ENCODE results near the gene TCP1. TPM values are rescaled to one million over a fixed set of nuclear protein-coding genes. Genes with fewer than 3 reads are reported as not detected.

Gene TCP1
- total and polyA plus RNA-seq, 2 donors from 2014 or later, result 121 to 130 TPM

- no peaks in the 10 kb centered on the region for H3K27me3 ChIP-seq (ENCODE audit: control insufficient read depth, insufficient read depth, low read length)
- TF ChIP-seq CTCF (IDR thresholded peaks at IDR 0.05; ENCODE audit: borderline replicate concordance, extremely low read depth, insufficient read depth), result no peak
- no peak overlapping the region for H3K9ac ChIP-seq (ENCODE audit: low read length in 3 of 3)
- no peak overlapping the region for H3K4me3 ChIP-seq (ENCODE audit: low read length in 3 of 3)
- no peaks in the 10 kb centered on the region for H3K4me1 ChIP-seq (ENCODE audit: control insufficient read depth in 2 of 3, insufficient read depth in 2 of 3, low read depth in 1 of 3, low read length in 3 of 3)
- H3K27ac ChIP-seq (ENCODE audit: low read depth in 2 of 2, low read length in 2 of 2), result no peak overlapping the region
- no peak for DNase-seq
- peaks cover 4 to 22% (median 19%) of the 10 kb centered on the region in 3 donors for H3K36me3 ChIP-seq (ENCODE audit: control insufficient read depth in 2 of 3, insufficient read depth in 3 of 3, low read length in 3 of 3)
- no peaks in the 10 kb centered on the region for H3K9me3 ChIP-seq (ENCODE audit: control insufficient read depth in 2 of 3, insufficient read depth in 1 of 3, low read length in 3 of 3)
- FAIRE-seq, result no peak
- intact Hi-C loops (cut with DNase I), result no loop called here
Observed at GRCh38 chr6:159772196-159772595, 17.2 kb downstream of the TCP1 start.

GRCh38 chr6:159769470-159769869 is 19.9 kb downstream of the TCP1 start:
- TF ChIP-seq CTCF (IDR thresholded peaks at IDR 0.05; ENCODE audit: borderline replicate concordance, extremely low read depth, insufficient read depth), result no peak
- intact Hi-C loops (cut with DNase I), result no loop called here
- Histone ChIP-seq H3K4me3 (ENCODE audit: low read length in 3 of 3) (no peak overlapping the region), H3K27me3 (ENCODE audit: control insufficient read depth, insufficient read depth, low read length) (no peaks in the 10 kb centered on the region), H3K9me3 (ENCODE audit: control insufficient read depth in 2 of 3, insufficient read depth in 1 of 3, low read length in 3 of 3) (no peaks in the 10 kb centered on the region), H3K27ac (ENCODE audit: low read depth in 2 of 2, low read length in 2 of 2) (no peak overlapping the region), H3K36me3 (ENCODE audit: control insufficient read depth in 2 of 3, insufficient read depth in 3 of 3, low read length in 3 of 3) (peaks cover 4 to 30% (median 19%) of the 10 kb centered on the region in 3 donors), H3K9ac (ENCODE audit: low read length in 3 of 3) (no peak overlapping the region), H3K4me1 (ENCODE audit: control insufficient read depth in 2 of 3, insufficient read depth in 2 of 3, low read depth in 1 of 3, low read length in 3 of 3) (no peaks in the 10 kb centered on the region)
- FAIRE-seq (no peak), DNase-seq (no peak)

GRCh38 chr6:159766906-159767305 is 22.5 kb downstream of the TCP1 start:
- DNase-seq (no peak), FAIRE-seq (no peak)
- Histone ChIP-seq H3K27ac (ENCODE audit: low read depth in 2 of 2, low read length in 2 of 2) (no peak overlapping the region), H3K27me3 (ENCODE audit: control insufficient read depth, insufficient read depth, low read length) (no peaks in the 10 kb centered on the region), H3K4me1 (ENCODE audit: control insufficient read depth in 2 of 3, insufficient read depth in 2 of 3, low read depth in 1 of 3, low read length in 3 of 3) (peaks cover 0 to 6% (median 3%) of the 10 kb centered on the region in 3 donors), H3K4me3 (ENCODE audit: low read length in 3 of 3) (no peak overlapping the region), H3K9me3 (ENCODE audit: control insufficient read depth in 2 of 3, insufficient read depth in 1 of 3, low read length in 3 of 3) (no peaks in the 10 kb centered on the region), H3K36me3 (ENCODE audit: control insufficient read depth in 2 of 3, insufficient read depth in 3 of 3, low read length in 3 of 3) (peaks cover 4 to 30% (median 17%) of the 10 kb centered on the region in 3 donors), H3K9ac (ENCODE audit: low read length in 3 of 3) (no peak overlapping the region)
- intact Hi-C loops (cut with DNase I), result no loop called here
- no peak for TF ChIP-seq CTCF (IDR thresholded peaks at IDR 0.05; ENCODE audit: borderline replicate concordance, extremely low read depth, insufficient read depth)
